PC-9 (cell line): ENCODE data around the gene RNF141.

Source experiments
- EZH2 ChIP-seq: fragments of 200-600 bp; sonication (generic); IDR thresholded peaks from 2 replicates; pipeline ENCODE4 v1.8.0; 2017; ENCODE audit warnings: antibody characterized with exemption, low read depth
- TF ChIP-seq, protein P1 (sequence below): fragments of 200-600 bp; sonication (generic); conservative IDR thresholded peaks from 2 replicates; pipeline ENCODE4 v1.6.1; 2017; ENCODE audit warnings: mixed run types, antibody characterized with exemption, mild to moderate bottlenecking, moderate library complexity

DNA sequence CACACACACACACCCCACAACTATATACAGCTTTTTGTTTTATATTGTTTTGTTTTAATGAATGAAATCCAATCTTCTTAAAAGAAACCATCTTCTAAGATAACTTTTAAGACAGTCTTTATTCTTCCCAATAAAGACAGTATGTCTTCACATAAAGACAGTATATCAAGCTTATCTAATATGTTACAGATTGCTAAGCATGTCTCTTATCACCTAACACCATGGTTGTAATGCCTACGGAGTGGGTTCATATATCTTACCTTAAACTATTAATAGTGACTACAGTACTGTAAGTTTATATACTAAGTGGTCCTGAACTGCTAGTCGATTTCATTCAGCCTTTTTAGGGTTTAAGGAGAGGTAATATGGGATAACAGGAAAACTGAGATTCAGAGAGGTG, 8.5 kb downstream of the RNF141 start:
- TF ChIP-seq, protein P1, sequence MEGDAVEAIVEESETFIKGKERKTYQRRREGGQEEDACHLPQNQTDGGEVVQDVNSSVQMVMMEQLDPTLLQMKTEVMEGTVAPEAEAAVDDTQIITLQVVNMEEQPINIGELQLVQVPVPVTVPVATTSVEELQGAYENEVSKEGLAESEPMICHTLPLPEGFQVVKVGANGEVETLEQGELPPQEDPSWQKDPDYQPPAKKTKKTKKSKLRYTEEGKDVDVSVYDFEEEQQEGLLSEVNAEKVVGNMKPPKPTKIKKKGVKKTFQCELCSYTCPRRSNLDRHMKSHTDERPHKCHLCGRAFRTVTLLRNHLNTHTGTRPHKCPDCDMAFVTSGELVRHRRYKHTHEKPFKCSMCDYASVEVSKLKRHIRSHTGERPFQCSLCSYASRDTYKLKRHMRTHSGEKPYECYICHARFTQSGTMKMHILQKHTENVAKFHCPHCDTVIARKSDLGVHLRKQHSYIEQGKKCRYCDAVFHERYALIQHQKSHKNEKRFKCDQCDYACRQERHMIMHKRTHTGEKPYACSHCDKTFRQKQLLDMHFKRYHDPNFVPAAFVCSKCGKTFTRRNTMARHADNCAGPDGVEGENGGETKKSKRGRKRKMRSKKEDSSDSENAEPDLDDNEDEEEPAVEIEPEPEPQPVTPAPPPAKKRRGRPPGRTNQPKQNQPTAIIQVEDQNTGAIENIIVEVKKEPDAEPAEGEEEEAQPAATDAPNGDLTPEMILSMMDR: no peak
- no peak for TF ChIP-seq EZH2
